ENCODE results near the gene PALM.
"Not testable (repeated sequence)": the region's sequence is repeated elsewhere in the genome, so short reads cannot be mapped to it uniquely, and the experiment has no call there.

Gene PALM

DNA sequence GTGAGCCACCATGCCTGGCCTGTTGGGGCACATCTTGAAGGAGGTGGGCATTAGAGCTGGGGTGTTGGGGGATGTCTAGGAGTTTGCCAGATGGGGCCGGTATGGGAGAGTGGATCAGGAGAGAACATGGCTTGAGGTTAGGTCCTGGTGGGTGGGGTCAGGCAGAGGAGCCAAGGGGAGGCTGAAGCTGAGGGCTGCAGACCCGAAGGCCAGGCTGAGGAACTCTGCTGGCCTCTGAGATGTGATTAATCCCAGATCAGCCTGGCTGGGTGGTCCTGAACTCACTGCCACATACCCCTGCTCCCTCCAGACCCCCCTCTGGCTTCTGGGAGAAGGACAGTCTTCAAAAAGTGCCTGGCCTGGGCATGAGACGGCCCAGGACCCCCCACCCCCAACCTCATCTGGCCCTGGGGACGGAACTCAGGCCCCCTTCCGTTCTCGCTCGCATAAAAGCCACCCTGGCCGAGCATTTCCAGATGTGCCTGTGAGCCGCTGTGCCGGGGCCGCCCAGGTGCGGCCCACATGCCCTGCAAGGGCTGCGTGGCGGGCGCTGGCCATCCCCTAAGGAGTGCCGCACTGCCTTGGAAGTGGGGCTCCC, 29.8 kb upstream of the PALM start:
- DNase-seq (ENCODE audit: low read depth in 2 of 3, low spot score in 1 of 3) = no peak

DNA sequence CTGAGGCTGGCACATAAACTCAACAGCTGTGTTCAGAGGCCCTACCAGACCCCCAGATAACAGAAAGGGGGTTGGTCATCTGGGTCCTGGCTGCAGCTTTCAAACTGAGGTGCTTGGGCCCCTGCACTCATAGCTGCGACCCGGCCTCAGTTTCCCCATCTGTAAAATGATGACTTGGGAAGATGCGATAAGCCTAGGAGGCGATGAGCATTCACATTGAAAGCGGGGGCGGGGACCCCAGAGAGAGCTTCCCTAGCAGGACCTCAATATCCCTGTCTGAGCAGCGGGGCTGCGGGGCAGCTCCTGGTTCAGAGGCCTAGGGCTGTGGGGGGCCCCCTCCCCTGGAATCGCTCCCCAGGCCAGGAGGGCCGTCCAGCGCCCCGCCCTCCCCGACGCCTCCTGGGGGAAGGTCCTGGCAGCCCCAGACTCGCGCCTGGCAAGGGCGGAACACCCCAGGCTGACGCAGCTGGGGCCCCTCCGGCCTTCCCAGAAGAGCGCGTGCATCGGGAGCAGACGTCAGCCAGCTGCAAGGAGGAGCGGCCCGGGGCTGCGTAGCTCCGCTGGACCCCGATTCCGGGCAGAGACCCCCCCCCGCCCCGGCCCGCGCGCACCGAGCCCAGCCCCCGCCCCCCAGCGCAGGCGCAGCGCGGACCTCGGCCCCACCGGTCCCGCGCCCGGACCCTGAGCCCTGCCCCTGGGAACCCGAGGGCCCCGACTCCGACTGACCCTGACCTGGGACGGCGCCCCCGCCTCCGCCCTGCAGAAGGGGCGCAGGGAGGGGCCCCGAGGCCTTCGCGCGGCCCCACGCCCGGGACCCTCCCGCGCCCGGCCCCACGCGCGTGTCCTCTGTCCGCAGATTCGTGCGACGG, 29.1 kb upstream of the PALM start:
- peak in 1 of 3 donors; percentile 27 for DNase-seq (ENCODE audit: low read depth in 2 of 3, low spot score in 1 of 3)

DNA sequence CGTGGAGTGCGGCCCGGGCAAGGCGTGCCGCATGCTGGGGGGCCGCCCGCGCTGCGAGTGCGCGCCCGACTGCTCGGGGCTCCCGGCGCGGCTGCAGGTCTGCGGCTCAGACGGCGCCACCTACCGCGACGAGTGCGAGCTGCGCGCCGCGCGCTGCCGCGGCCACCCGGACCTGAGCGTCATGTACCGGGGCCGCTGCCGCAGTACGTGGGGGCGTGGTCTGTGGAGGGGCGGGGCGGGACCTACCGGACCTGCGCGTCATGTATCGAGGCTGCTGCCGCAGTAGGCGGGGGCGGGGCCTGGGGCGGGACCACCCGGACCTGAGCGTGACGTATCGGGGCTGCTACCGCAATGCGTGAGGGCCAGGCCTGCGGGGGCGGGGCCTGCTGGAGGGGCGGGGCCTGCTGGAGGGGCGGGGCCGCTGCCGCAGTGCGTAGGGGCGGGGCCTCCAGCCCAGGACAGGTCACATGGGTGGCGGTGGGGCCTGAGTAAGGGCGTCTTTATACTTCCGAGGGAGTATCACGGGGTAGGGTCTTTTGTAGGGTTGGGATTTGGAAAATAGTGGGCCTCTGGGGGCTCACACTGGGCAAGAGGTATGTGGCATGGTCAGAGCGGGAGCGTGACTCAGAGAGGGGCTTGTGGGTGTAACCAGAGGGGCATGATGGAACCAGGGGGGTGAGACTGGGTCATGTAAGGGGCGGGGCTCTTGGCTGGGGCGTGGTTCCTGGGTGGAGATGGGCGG, 28.3 kb upstream of the PALM start:
- peak; percentile 99 to 100 (median 100) for DNase-seq (ENCODE audit: low read depth in 2 of 3, low spot score in 1 of 3)

DNA sequence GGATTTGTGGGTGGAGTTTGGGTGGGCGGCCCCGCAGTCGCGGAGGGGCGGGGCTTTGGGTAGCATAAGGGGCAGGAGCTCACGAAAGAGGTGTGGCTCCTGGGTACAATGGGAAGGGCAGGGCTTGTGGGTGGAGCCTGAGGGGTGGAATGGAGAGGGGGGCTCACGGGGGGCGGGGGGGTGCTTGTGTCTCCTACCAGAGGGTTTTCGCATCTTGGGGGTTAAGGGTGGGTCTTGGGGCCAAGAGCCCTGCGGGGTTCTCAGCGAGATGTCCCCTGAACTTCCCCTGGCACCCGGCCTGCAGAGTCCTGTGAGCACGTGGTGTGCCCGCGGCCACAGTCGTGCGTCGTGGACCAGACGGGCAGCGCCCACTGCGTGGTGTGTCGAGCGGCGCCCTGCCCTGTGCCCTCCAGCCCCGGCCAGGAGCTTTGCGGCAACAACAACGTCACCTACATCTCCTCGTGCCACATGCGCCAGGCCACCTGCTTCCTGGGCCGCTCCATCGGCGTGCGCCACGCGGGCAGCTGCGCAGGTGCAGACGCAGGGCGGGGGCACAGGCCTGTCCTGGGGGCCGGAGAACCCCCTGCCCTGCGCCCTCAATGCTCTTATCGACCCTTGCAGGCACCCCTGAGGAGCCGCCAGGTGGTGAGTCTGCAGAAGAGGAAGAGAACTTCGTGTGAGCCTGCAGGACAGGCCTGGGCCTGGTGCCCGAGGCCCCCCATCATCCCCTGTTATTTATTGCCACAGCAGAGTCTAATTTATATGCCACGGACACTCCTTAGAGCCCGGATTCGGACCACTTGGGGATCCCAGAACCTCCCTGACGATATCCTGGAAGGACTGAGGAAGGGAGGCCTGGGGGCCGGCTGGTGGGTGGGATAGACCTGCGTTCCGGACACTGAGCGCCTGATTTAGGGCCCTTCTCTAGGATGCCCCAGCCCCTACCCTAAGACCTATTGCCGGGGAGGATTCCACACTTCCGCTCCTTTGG, 27.4 kb upstream of the PALM start:
- DNase-seq (ENCODE audit: low read depth in 2 of 3, low spot score in 1 of 3) = peak in 2 of 3 donors; percentile 88 to 97

DNA sequence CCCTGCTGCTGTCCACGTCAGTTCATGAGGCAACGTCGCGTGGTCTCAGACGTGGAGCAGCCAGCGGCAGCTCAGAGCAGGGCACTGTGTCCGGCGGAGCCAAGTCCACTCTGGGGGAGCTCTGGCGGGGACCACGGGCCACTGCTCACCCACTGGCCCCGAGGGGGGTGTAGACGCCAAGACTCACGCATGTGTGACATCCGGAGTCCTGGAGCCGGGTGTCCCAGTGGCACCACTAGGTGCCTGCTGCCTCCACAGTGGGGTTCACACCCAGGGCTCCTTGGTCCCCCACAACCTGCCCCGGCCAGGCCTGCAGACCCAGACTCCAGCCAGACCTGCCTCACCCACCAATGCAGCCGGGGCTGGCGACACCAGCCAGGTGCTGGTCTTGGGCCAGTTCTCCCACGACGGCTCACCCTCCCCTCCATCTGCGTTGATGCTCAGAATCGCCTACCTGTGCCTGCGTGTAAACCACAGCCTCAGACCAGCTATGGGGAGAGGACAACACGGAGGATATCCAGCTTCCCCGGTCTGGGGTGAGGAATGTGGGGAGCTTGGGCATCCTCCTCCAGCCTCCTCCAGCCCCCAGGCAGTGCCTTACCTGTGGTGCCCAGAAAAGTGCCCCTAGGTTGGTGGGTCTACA, 25.9 kb upstream of the PALM start:
- no peak for DNase-seq (ENCODE audit: low read depth in 2 of 3, low spot score in 1 of 3)

DNA sequence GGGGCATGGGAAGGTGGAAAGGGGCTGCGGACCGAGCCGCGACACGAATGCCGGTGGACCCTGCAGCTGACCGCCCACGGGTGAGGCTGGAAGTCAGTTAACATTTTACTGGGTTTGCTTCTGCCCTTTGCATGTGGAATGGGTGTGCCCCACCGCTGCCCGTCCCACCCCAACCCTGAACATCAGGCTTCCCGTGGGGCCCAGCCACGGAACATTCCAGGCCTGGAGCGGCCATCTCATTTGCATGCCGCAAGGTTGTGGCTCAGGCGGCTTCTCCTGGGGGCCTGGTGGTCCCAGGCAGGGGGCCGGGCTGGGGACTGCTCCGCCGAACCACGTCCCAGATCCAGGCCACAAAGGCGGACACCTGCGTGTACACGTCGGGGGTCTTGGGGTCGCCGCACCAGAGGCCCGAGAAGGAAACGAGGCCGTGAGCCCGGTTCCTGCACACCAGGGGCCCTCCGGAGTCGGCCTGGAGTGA, 23.2 kb upstream of the PALM start:
- no peak for DNase-seq (ENCODE audit: low read depth in 2 of 3, low spot score in 1 of 3)

DNA sequence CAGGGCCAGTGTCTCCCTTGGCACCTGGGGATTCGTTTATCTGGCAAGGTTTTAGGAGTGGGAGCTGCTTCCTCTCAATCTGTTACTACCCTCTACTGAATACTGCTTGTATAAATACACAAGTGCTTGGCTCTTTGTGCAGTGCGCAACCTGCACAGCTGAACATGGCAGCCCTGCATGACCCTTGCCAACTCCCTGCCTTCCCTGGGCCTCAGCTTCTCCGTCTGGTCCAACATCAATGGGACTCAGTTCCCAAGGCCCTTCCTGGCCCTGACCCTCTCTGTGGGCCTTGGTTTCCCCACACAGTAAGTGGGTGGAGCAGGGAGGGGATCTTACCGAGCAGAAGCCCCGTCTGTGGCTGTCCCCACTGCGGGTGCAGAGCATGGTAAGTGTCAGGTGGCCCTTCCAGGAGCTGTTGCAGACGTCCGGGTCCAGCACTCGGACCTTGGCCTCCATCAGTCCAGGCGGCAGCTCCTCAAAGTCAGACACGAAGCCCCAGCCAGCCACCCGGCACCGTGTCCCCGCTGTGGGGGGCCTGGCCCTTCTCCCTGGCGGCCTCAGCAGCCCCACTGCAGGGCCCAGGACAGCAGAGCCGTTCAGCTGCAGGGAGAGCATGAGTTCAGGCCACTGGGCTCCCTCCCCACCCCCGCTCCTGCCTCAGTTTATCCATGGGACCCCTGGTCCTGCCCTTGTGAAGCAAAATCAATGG, 22.0 kb upstream of the PALM start:
- no peak for DNase-seq (ENCODE audit: low read depth in 2 of 3, low spot score in 1 of 3)

DNA sequence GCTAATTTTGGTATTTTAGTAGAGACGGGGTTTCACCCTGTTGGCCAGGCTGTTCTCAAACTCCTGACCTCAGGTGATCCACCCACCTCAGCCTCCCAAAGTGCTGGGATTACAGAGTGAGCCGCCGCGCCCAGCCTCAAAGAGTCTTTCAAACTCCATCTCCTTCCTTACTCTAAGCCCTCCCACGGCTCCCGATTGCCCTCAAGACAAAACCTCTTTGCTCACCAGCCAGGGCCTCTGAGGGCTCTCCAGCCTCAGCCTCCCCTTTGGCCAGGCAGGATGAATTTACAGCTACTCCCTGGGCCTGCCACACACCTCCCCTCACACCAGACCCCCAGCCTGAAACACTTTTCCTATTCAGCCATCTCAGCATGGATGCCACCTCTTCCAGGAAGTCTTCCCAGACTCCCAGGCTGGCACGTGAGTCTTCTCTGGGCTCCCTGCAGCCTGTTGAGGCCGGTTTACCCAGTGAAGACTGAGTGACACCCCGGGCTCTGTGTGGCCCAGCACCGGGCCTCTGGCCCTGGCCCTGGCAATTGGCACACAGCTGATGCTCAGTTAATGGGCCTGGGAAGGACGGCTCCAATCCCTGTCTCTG, 21.1 kb upstream of the PALM start:
- no peak for DNase-seq (ENCODE audit: low read depth in 2 of 3, low spot score in 1 of 3)

DNA sequence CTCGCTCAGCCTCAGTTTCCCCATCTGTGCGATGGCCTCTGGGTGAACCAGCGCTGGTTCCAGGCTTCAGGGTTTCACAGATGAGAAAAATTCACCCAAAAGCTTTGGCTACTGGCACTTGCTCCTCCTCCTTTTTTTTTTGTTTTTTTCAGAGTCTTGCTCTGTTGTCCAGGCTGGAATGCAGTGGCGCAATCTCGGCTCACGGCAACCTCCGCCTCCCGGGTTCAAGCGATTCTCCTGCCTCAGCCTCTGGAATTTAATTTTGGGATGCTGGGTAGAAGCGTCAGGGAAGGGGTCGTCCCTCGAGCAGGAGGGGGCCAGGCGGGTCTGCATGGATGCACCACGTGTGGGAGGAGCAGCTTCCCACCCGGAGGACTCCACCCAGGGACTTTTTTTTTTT, 20.5 kb upstream of the PALM start:
- DNase-seq (ENCODE audit: low read depth in 2 of 3, low spot score in 1 of 3) = no peak

DNA sequence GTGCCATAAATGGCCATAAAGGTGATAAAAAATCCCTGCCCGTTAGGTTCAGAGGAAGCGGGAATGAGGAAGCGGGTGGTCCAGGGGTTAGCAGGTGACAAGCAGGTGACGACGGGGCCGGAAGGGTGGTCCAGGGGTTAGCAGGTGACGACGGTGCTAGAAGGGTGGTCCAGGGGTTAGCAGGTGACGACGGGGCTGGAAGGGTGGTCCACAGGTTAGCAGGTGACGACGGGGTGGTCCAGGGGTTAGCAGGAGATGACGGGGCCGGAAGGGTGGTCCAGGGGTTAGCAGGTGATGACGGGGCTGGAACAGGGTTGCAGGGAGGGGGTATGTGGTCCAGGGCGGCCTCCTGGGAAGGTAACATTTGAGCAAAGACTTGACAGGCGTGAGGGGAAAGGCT, 19.7 kb upstream of the PALM start:
- DNase-seq (ENCODE audit: low read depth in 2 of 3, low spot score in 1 of 3) = no peak

DNA sequence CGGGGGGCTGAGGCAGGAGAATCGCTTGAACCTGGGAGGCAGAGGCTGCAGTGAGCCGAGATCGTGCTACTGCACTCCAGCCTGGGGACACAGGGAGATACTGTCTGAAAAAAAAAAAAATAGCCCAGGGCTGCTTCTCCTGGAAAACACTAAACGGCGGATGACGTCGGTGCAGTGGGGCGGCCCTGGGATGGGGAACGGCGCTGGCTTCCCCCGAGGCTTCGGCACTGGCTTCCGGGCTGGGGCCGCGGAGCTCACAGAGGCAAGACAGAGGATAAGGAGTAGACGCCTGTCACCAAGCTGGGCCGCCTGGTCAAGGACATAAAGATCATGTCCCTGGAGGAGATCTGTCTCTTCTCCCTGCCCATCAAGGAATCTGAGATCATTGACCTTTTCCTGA, 18.5 kb upstream of the PALM start:
- no peak for DNase-seq (ENCODE audit: low read depth in 2 of 3, low spot score in 1 of 3)

DNA sequence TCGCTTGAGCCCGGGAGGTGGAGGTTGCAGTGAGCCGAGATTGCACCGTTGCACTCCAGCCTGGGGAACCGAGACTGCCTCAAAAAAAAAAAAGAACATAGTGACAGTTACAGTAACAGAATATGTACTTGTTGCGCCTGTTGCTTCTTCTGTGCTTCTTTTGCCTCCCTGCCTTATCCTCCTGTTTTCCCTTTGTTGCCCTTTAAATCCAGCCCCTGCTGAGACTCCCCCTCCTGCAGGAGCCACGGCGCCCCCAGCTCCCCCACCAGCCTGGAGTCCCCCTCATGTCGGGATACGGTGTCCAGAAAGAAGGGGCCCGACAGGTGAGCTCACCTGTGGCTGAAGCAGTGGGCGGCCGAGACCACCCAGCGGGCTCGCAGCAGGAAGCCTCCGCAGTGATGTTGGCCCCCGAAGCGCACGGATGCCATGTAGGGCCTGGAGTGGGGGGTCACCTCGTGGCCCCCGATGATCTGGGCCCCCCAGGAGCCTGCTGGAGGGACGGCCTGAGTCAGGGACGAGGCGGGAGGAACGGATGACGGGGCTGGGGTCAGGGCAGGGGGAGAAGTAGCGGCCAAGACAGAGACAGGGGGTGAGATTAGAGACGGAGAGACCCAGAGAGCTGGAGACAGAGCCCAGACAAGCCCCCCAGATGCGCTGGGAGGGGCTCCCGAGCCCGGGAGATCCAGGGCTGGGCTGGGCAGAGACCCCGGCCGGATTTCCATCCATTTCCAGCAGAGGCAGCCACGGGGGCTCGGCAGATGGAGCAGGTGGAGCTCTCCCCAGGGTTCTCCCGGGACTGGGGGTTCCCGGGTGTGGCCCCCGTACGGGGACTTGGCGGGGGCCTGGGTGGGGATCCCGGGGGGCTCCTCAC, 14.0 kb upstream of the PALM start:
- no peak for DNase-seq (ENCODE audit: low read depth in 2 of 3, low spot score in 1 of 3)

DNA sequence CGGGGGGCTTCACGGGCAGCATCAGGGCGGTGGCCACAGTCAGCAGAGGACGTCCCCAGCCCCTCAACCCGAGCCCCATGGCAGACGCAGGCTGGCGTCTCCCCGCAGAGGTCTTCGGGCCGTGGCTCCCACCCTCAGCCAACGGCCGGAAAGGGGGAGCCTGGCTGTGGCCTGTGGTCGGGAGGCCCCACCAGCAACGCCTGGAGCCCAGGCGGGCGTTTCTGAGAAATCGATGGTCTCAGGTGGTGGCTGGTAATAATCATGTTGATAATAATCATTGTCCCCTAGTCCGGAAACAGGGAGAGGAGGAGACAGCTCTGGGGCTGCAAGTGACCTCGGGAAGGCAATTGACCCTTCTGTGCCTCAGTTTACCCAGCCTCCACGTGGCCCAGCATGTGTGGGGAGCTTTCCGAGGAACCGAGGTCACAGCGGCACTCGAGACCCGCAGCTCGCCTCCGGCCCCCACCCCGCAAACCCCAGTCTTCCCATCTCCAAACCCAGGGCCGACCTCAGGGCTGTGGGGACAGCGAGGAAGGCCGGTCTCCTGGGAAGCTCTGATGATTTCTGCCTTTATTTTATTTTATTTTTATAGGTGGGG, 13.3 kb upstream of the PALM start, which contains the start of gene PRSS57:
TSS of gene PRSS57 (minus strand) at position 101 of the 598 bp plus-strand sequence. CDS start at position 79, 22 bp downstream.
- no peak for DNase-seq (ENCODE audit: low read depth in 2 of 3, low spot score in 1 of 3)

DNA sequence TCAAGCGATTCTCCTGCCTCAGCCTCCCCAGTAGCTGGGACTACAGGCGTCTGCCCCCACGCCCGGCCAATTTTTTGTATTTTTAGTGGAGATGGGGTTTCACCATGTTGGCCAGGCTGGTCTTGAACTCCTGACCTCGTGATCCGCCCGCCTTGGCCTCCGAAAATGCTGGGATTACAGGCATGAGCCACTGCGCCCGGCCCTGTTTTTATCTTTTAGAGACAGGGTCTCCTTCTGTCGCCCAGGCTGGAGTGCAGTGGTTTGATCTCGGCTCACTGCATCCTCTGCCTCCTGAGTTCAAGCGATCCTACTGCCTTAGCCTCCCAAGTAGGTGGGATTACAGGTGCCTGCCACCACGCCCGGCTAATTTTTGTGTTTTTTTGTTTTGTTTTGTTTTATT, 10.2 kb upstream of the PALM start:
- DNase-seq (ENCODE audit: low read depth in 2 of 3, low spot score in 1 of 3) = not testable (repeated sequence)

DNA sequence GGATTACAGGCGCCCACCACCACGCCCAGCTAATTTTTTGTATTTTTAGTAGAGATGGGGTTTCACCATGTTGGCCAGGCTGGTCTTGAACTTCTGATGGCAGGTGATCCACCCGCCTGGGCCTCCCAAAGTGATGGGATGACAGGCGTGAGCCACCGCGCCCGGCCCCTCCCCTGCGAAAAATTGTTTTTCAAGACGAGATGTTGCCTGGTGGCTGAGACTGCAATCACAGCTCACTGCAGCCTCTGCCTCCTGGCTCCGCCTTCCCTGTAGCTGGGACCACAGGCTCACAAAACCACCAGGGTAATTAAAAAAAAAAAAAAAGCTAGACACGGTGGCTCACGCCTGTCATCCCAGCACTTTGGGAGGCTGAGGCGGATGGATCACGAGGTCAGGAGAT, 8.8 kb upstream of the PALM start:
- DNase-seq (ENCODE audit: low read depth in 2 of 3, low spot score in 1 of 3) = not testable (repeated sequence)

DNA sequence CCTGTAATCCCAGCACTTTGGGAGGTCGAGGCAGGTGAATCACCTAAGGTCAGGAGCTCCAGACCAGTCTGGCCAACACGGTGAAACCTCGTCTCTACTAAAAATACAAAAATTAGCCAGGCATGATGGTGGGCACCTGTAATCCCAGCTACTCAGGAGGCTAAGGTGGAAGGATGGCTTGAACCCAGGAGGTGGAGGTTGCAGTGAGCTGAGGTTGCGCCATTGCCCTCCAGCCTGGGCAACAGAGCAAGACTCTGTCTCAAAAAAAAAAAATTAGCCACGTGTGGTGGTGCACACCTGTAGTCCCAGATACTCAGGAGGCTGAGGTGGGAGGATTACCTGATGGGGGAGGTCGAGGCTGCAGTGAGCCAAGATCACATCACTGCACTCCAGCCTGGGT, 5.9 kb upstream of the PALM start:
- DNase-seq (ENCODE audit: low read depth in 2 of 3, low spot score in 1 of 3) = not testable (repeated sequence)

DNA sequence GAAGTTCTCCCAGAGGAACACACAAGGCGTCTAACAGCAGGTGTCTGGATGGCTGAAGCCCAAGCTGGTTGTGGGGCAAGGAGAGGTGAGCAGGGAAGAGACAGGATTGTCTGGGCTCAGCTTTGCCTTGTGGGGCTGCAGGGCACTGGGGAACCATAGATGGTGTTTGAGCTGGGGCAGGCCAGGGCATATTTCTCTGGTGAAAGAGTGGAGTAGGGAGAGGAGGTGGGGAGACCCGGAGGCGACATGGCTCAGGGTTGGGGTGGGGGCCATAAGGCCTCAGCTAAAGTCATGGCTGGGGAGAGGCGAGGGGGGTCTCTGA, 5.4 kb upstream of the PALM start:
- DNase-seq (ENCODE audit: low read depth in 2 of 3, low spot score in 1 of 3) = no peak

All from stimulated activated CD4-positive, alpha-beta T cell treated with anti-CD3 and anti-CD28 coated beads, Interleukin-12 subunit alpha, Interleukin-12 subunit beta, amount 100 ng/mL, for 48 hours (primary cell).